GM18502 (cell line): ENCODE measurements around the gene UQCR11.
"Not testable (repeated sequence)": the region's sequence is repeated elsewhere in the genome, so short reads cannot be mapped to it uniquely, and the experiment has no call there.

ENCODE experiments used
- ATAC-seq: cut with Tn5 transposase; IDR thresholded peaks from one replicate; pipeline ENCODE4 v1.9.1; 2021; ENCODE audit warnings: mild to moderate bottlenecking; ENCODE audit not compliant: unreplicated experiment, poor library complexity

UQCR11 gene

DNA sequence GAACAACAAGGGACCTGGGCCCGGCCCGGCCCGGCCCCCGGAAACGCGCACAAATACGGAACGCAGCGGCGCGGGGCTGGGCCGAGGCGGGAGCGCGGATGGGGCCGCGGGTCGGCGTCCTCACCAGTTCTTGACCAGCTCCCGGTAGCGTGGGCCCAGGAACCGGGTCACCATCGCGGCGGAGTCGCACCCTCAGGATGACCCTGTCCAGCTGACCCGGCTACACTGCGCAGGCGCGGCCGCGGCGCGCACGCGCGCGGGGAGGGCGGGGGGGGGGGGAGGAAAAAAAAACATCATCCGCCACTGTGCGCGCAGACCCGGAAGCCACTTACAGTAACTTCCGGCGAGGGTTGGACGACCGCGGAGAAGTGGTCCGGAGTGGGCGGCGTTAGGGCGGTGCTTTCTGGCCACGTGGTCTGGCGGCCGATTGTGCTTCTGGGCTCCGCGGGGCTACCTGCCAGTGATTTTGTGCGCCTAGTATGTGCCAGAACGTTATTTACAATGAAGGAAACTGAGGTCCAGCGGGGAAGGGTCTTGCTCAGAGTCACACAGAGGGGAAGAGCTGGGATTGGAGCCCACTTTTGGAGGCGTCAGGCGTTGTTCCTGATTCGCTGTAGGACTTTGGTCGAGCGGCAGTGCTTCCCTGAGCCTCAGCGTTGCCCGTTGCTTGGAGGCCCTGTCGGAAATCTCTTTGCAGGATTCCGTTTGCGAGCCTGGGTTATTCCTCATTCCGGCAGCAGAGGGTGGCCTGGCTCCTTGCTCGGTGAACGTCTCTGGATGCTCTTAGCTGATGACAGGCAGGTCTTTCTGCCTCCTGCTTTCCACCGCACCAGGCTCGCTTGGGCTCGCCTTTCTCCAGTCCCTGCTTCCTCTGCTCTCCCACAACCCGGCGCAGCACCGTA lies at the start of gene UQCR11:
Gene UQCR11, minus strand, starts transcription at position 227 of the 902 bp plus-strand sequence. Its CDS starts 53 bp downstream, at position 174.
- ATAC-seq: peak; percentile 87

DNA sequence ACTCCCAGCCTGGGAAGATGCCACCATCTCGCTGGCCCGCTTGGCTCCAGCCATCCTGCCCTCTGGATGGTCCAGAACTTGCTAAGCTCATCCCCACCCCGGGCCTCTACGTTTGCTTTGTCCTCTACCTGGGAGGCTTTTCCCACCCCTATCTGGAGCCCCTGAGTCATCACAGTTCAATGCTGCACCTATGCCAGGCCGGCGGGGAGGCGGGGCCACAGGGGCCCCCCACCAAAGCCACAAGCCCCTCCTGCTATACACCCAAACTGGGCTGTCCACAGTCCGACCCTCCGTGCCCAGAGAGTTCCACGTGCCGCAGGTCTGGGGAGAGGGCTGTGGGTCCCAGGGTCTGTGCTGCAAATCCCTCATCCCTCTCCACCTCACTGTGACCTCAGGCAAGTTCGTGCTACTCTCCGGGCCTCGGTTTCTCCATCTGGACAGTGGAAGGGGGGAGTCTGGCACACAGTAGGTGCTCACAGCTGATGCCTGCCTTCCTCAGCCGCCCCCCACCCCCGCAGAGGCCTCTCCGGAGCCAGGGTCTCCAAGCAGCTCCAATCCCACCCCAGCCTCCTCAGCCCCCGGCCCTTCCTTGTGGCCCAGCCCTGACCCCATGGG lies 49.0 kb upstream of the UQCR11 start:
- ATAC-seq: no peak

DNA sequence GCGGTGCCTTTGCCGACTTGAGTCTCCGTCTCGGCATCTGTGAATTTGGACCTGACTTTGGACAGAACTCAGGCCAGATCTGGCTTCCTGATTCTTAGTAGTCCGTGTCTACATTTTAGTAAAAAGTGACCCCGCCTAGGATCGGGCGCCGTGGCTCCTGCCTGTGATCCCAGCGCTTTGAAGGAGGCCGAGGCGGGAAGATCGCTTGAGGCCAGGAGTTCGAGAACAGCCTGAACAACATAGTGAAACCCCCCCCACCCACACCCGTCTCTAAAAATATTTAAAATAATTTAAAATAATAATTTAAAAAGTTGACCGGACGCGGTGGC lies 48.0 kb upstream of the UQCR11 start:
- no peak for ATAC-seq

DNA sequence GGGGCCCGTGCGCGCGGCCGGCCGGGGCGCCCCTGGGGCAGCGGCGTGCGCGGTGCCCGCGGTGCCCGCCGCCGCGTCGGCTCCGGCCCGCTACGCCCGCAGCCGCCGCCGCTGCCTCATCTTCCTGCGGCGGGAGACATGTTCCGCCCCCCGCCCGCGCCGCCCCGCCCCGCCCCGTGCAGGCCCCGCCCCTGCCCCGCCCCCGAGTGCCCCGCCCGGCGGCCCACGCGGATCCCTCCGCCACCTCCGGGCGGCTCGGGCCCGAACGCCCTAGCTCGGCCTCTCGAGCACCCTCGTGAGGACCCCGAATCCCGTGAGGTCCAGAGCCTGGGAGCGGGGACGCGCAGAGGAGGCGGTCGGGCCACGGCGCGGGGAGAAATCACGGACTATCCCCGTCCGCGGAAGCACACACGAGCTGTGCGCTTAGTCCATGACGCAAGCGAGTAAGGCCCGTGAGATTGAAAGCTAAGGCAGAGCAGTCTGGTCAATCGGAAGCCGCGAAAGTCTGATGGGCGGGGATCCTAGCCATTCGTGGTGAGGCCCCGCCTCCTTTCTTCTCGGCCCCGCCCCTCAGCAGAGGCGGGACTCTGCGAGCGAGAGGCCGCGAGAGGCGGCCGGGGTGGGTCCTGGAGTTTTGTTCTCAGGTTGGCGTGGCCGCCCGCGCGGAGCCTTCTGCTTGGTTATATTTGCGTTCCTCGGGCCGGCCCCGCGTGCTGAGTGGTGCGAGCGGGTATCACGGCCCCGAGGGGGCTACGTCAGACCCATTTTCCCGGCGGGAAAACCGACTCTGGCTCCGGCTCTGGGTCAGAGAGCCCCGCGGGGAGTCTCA lies 47.4 kb upstream of the UQCR11 start, which contains the start of gene TCF3:
Gene TCF3, minus strand, starts transcription at position 145 of the 829 bp plus-strand sequence. CDS start 2,367 bp downstream, outside the sequence.
- peak; percentile 68 for ATAC-seq

DNA sequence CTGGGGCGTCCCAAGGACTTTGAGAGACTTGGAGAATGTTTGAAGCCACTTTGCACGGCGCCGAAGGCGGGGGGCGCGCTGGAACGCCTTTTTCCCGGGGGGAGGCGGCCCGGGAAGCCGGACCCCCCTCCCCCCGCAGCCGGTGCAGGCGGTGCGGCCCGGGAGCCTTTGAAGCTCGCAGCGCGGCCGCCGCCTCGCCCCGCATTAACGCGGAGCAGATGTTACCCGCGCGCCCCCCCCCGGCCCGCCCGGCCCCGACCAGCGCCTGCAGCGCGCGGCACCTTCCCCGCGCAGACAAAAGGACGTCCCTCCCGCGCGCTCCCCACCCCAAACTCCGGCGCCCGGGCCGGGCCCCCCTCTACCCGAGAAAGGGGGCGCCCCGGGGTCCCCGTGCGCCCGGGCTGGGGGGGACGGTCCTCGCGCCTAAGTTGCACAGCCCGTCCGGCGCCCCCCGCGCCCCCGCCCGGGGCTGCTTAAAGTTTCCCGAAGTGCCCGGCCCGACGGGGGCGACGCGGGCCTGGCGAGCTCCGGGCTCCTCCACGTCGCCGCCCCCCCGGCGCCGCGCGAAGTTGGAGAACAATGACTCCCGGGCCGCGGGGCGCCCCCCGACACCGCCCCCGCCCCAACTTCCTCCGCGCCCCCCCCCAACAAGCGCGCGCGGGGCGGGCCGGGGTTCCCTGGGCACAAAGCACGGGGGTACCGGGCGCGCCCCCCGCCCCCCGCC lies 46.5 kb upstream of the UQCR11 start:
- ATAC-seq: no peak

DNA sequence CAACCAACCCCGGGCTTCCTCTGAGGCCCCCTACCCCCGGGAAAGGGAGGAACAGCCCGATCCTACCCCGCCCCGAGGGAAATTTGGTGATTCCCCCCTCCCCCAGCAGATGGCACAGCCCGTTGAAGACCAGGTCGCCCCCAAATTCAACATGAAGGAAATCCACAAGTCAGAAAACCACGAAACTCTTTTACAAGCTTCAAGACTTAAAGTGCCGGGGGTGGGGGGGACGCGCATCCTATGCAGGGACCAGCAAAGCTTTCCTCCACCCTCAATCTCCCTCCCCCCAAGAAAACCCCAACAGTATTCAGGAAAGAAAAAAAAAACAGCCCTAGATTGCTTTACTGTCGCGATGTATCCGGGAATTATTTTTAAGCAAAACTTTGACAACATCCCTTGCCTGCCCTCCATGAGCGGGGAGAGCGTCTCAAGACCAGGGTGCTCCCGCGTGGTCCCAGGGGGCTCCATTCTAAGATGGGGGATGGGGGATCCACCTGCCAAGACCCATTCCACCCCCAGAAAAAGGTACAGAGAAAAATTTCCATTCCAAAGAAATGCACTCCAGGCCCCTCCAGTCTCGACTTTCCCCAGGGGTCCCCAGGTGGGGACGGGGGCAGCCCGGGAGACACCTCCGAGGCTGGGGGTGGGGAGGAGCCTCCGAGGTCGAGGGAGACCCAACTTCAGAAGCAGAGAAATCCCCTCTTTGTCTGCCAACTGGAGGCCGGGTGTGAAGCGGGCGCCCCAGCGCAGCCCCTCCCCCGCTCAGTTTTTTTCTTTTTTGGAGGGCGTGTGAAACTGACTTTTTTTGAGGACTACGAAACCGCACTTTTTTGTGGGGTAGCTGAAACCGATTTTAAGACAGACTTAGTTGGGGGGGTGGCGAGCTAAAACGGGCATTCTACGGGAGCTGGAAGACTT lies 45.6 kb upstream of the UQCR11 start:
- no peak for ATAC-seq

DNA sequence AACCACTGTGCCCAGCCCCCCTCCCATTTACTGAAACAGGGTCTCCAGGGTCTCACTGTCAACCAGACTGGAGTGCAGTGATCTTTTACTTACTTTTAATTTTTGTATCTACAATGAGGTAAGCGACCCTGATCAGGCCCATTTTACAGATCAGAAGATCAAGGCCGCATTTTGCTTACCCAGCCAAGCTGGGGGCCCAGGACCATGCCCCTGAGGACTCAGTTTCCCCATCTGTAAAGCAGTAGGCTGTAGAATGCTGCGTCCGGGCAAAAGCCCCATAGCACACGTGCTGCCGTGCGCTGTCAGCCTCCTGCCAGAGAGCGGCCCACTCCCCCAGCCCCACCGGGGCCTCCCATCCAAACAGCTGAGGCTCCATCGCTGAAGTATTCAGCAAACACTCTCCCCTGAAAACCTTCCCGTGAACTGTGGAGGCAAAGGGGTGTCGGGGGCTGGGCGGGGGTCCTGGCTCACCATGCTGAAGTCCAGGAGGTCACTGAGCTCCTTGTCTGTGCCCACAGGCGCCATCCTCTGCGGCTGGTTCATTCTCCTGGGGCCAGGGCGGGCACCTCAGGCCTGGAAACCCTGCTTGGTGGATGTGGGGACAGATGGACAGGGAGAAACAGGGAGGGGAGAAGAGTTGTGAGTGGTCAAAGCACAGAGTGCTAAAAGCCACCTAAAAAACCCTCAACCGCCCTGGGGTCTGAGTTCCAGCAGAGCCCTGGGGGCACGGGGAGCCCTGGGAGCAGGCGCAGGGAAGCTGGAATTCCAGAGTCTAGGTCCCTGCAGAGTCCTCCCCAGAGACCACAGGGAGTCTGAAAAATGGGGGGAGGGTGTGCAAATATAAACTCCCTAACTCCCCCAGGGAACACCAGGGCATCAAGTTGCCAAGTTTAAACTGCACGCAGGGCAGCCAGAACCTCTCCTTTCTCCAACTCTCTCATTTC lies 44.7 kb upstream of the UQCR11 start:
- no peak for ATAC-seq

DNA sequence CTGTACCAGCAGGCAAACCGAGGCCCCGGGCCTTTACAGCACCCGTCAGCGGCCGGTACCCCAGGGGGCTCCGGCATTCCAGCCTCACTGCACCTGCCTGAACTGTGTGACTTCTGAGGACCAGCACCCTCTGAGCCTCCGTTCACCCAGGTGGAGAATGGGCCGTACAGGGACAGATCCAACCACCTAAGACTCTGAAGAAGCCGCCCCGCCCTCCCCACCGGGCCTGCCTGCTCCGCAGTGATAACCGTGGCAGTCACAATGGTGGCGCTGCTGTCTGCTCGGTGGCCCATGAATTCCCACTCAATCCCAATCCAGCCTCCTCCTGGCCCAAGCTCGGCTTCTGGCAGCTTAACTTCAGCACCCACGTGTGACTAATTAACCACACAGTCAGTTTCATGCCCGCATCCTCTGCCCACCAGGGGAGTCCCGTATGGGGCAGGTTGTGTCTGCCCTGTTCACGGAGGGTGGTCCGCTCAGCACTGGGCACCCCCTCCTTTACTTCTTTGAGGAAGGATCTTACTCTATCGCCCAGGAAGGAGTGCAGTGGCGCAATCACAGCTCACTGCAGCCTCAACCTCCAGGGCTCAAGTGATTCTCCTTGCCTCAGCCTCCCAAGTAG lies 43.8 kb upstream of the UQCR11 start:
- ATAC-seq: no peak

DNA sequence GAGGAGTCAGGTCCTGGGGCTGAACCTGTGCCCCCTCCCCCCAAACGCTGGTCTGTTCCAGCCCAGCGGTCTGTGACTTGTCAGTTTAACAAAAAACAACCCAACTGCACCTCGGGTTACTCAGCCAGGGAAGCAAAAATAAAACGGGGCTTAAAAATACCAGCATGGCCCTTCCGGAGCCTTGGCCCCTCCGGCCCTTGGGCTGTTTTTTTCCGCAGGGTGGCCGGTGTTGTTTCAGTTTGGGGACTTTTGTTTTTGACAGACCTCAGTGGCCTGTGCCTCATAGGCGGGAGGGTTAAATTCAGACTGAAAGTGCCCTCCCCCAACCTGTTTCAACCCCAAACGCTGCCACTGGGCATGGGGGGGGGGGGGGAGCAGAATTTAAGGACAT lies 43.2 kb upstream of the UQCR11 start:
- no peak for ATAC-seq

DNA sequence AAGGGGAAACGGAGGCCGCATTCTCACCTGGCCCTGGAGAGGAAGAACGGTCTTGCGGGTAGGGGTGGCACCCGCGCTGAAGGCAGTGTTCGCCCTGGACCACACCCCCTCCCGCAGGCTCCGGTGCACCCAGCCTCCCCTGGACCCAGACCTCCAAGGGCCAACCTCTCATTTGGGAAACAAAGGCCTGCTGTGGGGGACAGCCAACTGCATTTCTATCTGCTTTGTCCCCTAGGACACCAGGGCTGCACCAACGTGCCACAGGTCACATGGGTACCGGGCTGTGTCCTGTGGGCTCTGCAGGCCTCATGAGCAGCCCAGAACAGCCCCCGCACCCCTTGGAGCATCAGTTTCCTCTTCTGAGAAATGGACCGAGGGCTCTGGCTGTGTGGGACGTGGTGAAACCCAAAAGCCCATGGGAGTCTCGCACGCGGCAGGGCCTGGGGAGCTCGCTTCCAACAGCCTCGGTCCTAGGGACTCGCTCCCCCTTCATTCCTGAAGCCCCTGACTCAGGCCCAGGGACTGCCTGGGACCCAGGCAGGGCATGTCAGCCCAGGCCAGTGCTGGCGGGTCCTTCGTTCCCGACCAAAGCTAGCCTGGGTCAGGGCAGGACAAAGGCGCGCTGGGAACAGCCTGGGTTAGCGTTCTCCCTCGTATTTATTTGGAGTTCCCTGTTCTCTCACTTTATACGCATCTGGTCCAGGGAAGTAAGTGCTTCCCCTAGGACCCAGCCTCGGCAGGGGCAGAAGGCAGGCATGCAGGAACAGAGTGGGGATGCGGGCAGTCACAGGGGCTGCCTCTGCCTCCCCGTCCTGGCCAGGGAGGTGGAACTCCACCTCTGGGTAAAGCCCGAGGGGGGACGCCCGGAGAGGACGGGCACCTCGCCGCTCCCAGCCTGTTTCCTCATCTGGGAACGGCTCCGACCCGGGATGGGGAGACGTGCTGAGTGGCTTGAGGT lies 42.5 kb upstream of the UQCR11 start:
- no peak for ATAC-seq

DNA sequence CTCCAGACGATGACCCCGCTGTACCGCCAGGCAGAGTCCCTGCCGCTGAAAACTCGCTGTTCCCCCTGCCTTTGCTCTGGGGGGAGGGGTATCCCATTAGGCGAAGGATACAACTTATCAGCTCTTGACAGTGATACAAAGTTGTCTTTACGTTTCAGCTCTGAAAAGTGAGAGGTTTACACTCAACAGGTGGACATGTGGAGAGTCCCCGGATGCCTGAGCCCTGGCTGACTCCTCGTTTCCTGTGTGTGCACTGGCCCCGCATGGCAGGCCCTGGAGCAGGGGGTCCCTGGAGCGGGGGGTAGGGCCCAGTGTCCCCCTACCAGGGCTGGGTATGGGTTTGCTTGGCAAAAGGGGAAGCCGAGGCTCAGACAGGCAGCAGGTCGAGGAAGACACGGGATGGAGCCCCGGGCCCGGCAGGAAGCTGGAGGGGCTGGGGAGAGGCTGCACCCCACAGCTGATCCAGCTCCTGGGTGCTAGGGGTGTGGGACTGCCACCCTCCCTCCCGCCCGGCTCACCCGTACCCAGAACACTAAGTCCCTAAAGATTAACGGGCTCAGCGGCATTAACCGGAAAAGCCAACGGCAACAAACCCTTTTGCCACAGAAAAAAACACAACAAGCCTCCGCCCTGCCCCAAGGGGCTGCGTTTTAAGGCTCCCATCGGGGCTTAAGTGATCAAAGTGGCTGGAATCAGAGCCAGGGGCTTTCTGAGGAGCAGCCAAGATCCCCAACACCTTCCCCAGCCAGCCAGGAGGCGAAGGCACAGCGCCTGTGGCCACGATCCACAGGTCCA lies 41.6 kb upstream of the UQCR11 start:
- no peak for ATAC-seq

DNA sequence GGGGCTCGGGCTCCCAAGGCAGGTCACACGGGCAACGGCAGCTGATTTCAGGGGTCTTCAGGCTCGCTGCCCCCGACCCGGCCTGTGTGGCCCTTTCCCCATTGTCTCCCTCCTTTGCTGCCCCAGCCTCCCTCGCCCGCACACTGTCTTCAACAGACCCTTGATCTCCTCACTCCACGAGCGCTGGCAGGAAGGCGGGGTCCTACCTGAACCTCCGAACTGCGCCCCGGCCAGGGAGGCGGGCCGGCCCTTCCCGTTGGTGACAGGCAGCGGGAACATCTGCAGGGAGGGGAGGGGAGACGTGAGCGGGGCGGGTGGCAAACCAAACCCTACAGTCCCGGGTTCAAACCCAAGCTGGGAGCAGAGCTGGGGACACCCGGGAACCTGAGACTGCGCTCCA lies 40.9 kb upstream of the UQCR11 start:
- no peak for ATAC-seq

DNA sequence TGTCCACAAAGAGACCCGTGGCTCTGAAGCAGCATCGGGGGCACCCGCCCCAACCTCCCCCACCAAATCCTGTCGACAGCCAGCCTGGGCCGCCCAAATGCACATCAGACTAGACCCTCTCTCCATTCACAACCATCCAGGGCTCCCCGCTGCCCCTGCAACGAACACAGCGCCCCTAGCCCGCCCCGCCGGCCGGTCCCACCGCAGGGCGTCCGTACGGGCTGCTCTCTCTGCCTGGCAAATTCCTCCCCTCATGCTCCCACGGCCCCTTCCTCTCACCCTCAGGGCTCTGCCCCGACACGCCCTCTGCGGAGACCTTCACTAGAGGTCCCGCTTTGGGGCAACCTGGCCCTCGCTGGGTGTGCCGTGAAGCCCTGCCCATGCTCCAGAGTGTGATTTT lies 40.0 kb upstream of the UQCR11 start:
- no peak for ATAC-seq

DNA sequence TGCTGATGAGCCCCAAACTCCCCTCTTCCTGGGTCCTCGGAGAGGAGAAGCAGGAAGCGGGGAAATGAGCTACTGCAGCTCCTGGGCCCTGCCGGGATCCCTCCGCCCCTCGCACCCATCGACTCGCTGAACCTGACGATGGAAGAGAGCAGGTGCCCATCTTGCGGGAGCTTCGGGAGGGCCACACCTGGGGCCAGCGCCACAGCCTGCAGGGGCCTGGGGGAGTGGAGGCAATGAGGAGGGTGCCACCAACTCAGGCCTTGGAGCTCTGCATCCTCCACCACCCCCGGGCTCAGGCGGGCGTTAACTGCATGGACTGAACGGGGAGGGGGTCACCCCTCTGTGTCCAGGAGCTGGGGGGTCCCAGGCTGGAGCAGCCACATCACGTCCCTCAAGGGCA lies 38.8 kb upstream of the UQCR11 start:
- ATAC-seq: no peak

DNA sequence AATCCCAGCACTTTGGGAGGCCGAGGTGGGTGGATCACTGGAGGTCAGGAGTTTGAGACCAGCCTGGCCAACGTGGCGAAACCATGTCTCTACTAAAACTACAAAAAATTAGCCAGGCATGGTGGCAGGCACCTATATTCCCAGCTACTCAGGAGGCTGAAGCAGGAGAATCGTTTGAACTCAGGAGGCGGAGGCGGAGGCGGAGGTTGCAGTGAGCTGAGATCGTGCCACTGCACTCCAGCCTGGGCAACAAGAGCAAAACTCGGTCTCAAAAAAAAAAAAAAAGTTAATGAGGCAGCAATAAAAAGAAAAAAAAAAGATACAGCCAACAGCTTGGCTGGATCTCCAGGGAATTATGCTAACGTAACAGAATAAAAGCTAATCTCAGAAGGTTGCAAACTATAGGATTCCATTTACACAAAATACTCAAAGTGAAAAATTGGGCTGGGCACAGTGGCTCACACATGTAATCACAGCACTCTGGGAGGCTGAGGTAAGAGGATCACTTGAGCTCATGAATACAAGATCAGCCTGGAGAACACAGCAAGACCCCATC lies 35.7 kb upstream of the UQCR11 start:
- ATAC-seq: not testable (repeated sequence)
